ENCODE results near the gene AGTRAP. TPM values are rescaled to one million over a fixed set of nuclear protein-coding genes. Genes with fewer than 3 reads are reported as not detected.

The AGTRAP gene
- total and polyA plus RNA-seq, 9 of the 15 experiments (the other 6 are each of a cell fraction or from before 2014, with no cell fraction given) = 26.8 to 105 (median 57.5) TPM

GRCh38 chr1:11748294-11749202, 12.6 kb downstream of the AGTRAP start (continued):
- 0 out of 2 replicates have a peak, but pooled peaks have one; percentile 28 for TF ChIP-seq ZNF511 (CRISPR knock-in tag; IDR thresholded peaks at IDR 0.05)
- no peak for TF ChIP-seq PYGO2 (tag; IDR thresholded peaks at IDR 0.05)
- TF ChIP-seq RBM39 (optimal IDR thresholded peaks at IDR 0.05; ENCODE audit: low read depth, low read length) = no peak
- no peak for TF ChIP-seq PHF21A (IDR thresholded peaks at IDR 0.05; ENCODE audit: borderline replicate concordance, low read depth)
- TF ChIP-seq ZSCAN29 (IDR thresholded peaks at IDR 0.05) = no peak
- 0 out of 2 replicates have a peak, but pooled peaks have one; percentile 8 for TF ChIP-seq USF1 (CRISPR knock-in tag; IDR thresholded peaks at IDR 0.05)

- Histone ChIP-seq H3K36me3 (ENCODE audit: control insufficient read depth, insufficient read depth, low read length) (peaks cover 55% of the 10 kb centered on the region; the same call in 2 of the 3 replicates), H3K9me1 (ENCODE audit: control insufficient read depth, insufficient read depth, low read length) (no peaks in the 10 kb centered on the region), H4K20me1 (replicated peaks; ENCODE audit: control insufficient read depth, insufficient read depth, low read length) (no peaks in the 10 kb centered on the region), H2AFZ (ENCODE audit: low read depth, low read length) (no peak overlapping the region; the same call in 1 of the 2 replicates), H3K4me1 (replicated peaks in 1 of 2; ENCODE audit: control insufficient read depth in 2 of 2, insufficient read depth in 2 of 2, low read length in 2 of 2) (peaks cover 29 to 60% of the 10 kb centered on the region in 2 experiments), H3K27me3 (ENCODE audit: control insufficient read depth in 2 of 2, insufficient read depth in 2 of 2, low read length in 2 of 2) (no peaks in the 10 kb centered on the region), H3K9ac (ENCODE audit: insufficient read depth in 1 of 2, low read depth in 2 of 2, low read length in 2 of 2) (peak overlapping the region in 1 of 2 experiments; percentile 82; a peak in 2 of 4 replicates), H3K4me3 (no peak overlapping the region), H3K79me2 (ENCODE audit: control insufficient read depth, insufficient read depth, low read length) (no peaks in the 10 kb centered on the region), H3K9me3 (replicated peaks; ENCODE audit: control insufficient read depth, insufficient read depth, low read depth, low read length) (no peaks in the 10 kb centered on the region), H3K4me2 (ENCODE audit: insufficient read depth, low read length) (no peak overlapping the region), H3K27ac (ENCODE audit: extremely low read depth, low read depth, low read length) (no peak overlapping the region)
- intact Hi-C loops (cut with micrococcal nuclease) = loop anchor here (1.0 to 2.0 kb wide), 2 partner anchors 30 to 98 kb away; no protein-coding TSS in a partner anchor
- DNase-seq (ENCODE audit: extremely low read depth in 1 of 4, low spot score in 3 of 4) (peak; percentile 87 to 94 (median 92)), ATAC-seq (peak; percentile 94), FAIRE-seq (peak; percentile 82)
- BruUV-seq (replicated peaks) = no TSS peak
- POLR2A ChIA-PET = interaction anchor here (0.5 to 1.4 kb wide), 8 partner anchors 13 to 777 kb away, joined by 3 to 6 read pairs (median 3); partner anchors contain the start of genes CLCN6 and MTHFR
- 61% methylated on average over 9 of the region's 9 CpGs for WGBS (ENCODE audit: insufficient coverage, low coverage, missing lambda C conversion rate)
- in situ Hi-C loops (cut with MboI) = no loop called here
- CTCF ChIA-PET (ENCODE audit: low intra/inter-chr PET ratio) = interaction anchor here (0.7 to 2.8 kb wide), 5 partner anchors 29 to 104 kb away, joined by 3 to 22 read pairs (median 3); partner anchors contain the start of gene FBXO6
- TF ChIP-seq TCF3 (CRISPR knock-in tag; IDR thresholded peaks at IDR 0.05) (no peak), ZHX1 (conservative IDR thresholded peaks at IDR 0.05; ENCODE audit: low read length) (0 out of 2 replicates have a peak, but pooled peaks have one; percentile 23), ZBTB7A (IDR thresholded peaks at IDR 0.05; ENCODE audit: borderline replicate concordance, control insufficient read depth, low read depth, low read length) (peak; percentile 38; the same call in 1 of the 2 replicates), TBL1XR1 (IDR thresholded peaks at IDR 0.05; ENCODE audit: low read length in 2 of 2) (peak; percentile 20 to 41; a peak in 1 of 4 replicates), MEF2D (tag; conservative IDR thresholded peaks at IDR 0.05; ENCODE audit: low read depth) (no peak), USF1 (CRISPR knock-in tag; IDR thresholded peaks at IDR 0.05) (peak; percentile 96), EHMT2 (IDR thresholded peaks at IDR 0.05) (0 out of 2 replicates have a peak, but pooled peaks have one; percentile 28)
These were observed 13.3 kb downstream of the AGTRAP start for GRCh38 chr1:11749203-11749689.
